ENCODE measurements around the gene ZFYVE28.

ZFYVE28 gene

GRCh38 chr4:2322841-2323240 is 95.6 kb downstream of the ZFYVE28 start:
- no peak for ATAC-seq
- Mint-ChIP-seq H3K4me1 (no peaks in the 10 kb centered on the region), H3K9me3 (peaks cover 8% of the 10 kb centered on the region), H3K36me3 (no peaks in the 10 kb centered on the region), H3K27ac (no peak overlapping the region), H3K27me3 (peaks cover 37% of the 10 kb centered on the region), H3K4me3 (no peak overlapping the region)

GRCh38 chr4:2322227-2322626 is 96.2 kb downstream of the ZFYVE28 start:
- no peak overlapping the region for H3K4me3 Mint-ChIP-seq
- peaks cover 37% of the 10 kb centered on the region for H3K27me3 Mint-ChIP-seq
- no peaks in the 10 kb centered on the region for H3K4me1 Mint-ChIP-seq
- H3K9me3 Mint-ChIP-seq = peaks cover 3% of the 10 kb centered on the region
- H3K27ac Mint-ChIP-seq = no peak overlapping the region
- no peaks in the 10 kb centered on the region for H3K36me3 Mint-ChIP-seq
- peak; percentile 27 for ATAC-seq

- Mint-ChIP-seq H3K4me1 (no peaks in the 10 kb centered on the region), H3K27ac (no peak overlapping the region), H3K36me3 (no peaks in the 10 kb centered on the region), H3K4me3 (no peak overlapping the region), H3K9me3 (peaks cover under 1% of the 10 kb centered on the region), H3K27me3 (peaks cover 37% of the 10 kb centered on the region)
- no peak for ATAC-seq
Observed at GRCh38 chr4:2321279-2322196, 96.9 kb downstream of the ZFYVE28 start.

- Mint-ChIP-seq H3K27ac (no peak overlapping the region), H3K4me1 (no peaks in the 10 kb centered on the region), H3K9me3 (peaks cover 4% of the 10 kb centered on the region), H3K36me3 (peaks cover 6% of the 10 kb centered on the region), H3K27me3 (peaks cover 37% of the 10 kb centered on the region), H3K4me3 (no peak overlapping the region)
- no peak for ATAC-seq
Observed at GRCh38 chr4:2320746-2321145, 97.7 kb downstream of the ZFYVE28 start.

GRCh38 chr4:2320152-2320551 is 98.3 kb downstream of the ZFYVE28 start:
- no peaks in the 10 kb centered on the region for H3K4me1 Mint-ChIP-seq
- no peak for ATAC-seq
- H3K4me3 Mint-ChIP-seq = no peak overlapping the region
- peaks cover 9% of the 10 kb centered on the region for H3K36me3 Mint-ChIP-seq
- peaks cover 7% of the 10 kb centered on the region for H3K9me3 Mint-ChIP-seq
- peaks cover 37% of the 10 kb centered on the region for H3K27me3 Mint-ChIP-seq
- H3K27ac Mint-ChIP-seq = no peak overlapping the region

GRCh38 chr4:2318885-2319284 is 99.6 kb downstream of the ZFYVE28 start:
- Mint-ChIP-seq H3K27me3 (peaks cover 37% of the 10 kb centered on the region), H3K36me3 (peaks cover 9% of the 10 kb centered on the region), H3K9me3 (peaks cover 16% of the 10 kb centered on the region), H3K4me3 (no peak overlapping the region), H3K4me1 (no peaks in the 10 kb centered on the region), H3K27ac (no peak overlapping the region)
- ATAC-seq = no peak

GRCh38 chr4:2318476-2318875 is 100.0 kb downstream of the ZFYVE28 start:
- Mint-ChIP-seq H3K27ac (no peak overlapping the region), H3K36me3 (peaks cover 9% of the 10 kb centered on the region), H3K9me3 (peaks cover 16% of the 10 kb centered on the region), H3K4me3 (no peak overlapping the region), H3K4me1 (no peaks in the 10 kb centered on the region), H3K27me3 (peaks cover 37% of the 10 kb centered on the region)
- no peak for ATAC-seq

- Mint-ChIP-seq H3K36me3 (peaks cover 15% of the 10 kb centered on the region), H3K27ac (no peak overlapping the region), H3K4me3 (no peak overlapping the region), H3K4me1 (no peaks in the 10 kb centered on the region), H3K27me3 (no peaks in the 10 kb centered on the region), H3K9me3 (peaks cover 32% of the 10 kb centered on the region)
- ATAC-seq = no peak
Observed at GRCh38 chr4:2313366-2313765, 105.1 kb downstream of the ZFYVE28 start.

GRCh38 chr4:2306773-2307410 is 111.6 kb downstream of the ZFYVE28 start:
- Mint-ChIP-seq H3K27me3 (peaks cover 7% of the 10 kb centered on the region), H3K4me1 (no peaks in the 10 kb centered on the region), H3K27ac (no peak overlapping the region), H3K36me3 (peaks cover 6% of the 10 kb centered on the region), H3K9me3 (peaks cover 23% of the 10 kb centered on the region), H3K4me3 (no peak overlapping the region)
- no peak for ATAC-seq

- H3K27me3 Mint-ChIP-seq = peaks cover 7% of the 10 kb centered on the region
- no peak overlapping the region for H3K27ac Mint-ChIP-seq
Observed at GRCh38 chr4:2305766-2306501, 112.5 kb downstream of the ZFYVE28 start.

GRCh38 chr4:2304877-2305561 is 113.4 kb downstream of the ZFYVE28 start:
- H3K4me3 Mint-ChIP-seq = no peak overlapping the region
- peaks cover under 1% of the 10 kb centered on the region for H3K36me3 Mint-ChIP-seq
- ATAC-seq = no peak
- no peak overlapping the region for H3K27ac Mint-ChIP-seq
- peaks cover 7% of the 10 kb centered on the region for H3K27me3 Mint-ChIP-seq
- H3K9me3 Mint-ChIP-seq = peaks cover 17% of the 10 kb centered on the region
- H3K4me1 Mint-ChIP-seq = no peaks in the 10 kb centered on the region

More at GRCh38 chr4:2305766-2306501, 112.5 kb downstream of the ZFYVE28 start:
- no peak overlapping the region for H3K4me3 Mint-ChIP-seq
- no peaks in the 10 kb centered on the region for H3K4me1 Mint-ChIP-seq
- peaks cover 23% of the 10 kb centered on the region for H3K9me3 Mint-ChIP-seq
- ATAC-seq = no peak
- peaks cover 6% of the 10 kb centered on the region for H3K36me3 Mint-ChIP-seq

- H3K27me3 Mint-ChIP-seq = peaks cover 7% of the 10 kb centered on the region
- ATAC-seq = no peak
- no peak overlapping the region for H3K27ac Mint-ChIP-seq
- H3K36me3 Mint-ChIP-seq = no peaks in the 10 kb centered on the region
- H3K9me3 Mint-ChIP-seq = peaks cover 14% of the 10 kb centered on the region
- H3K4me1 Mint-ChIP-seq = no peaks in the 10 kb centered on the region
- H3K4me3 Mint-ChIP-seq = no peak overlapping the region
Observed at GRCh38 chr4:2304321-2304876, 114.0 kb downstream of the ZFYVE28 start.

- Mint-ChIP-seq H3K36me3 (no peaks in the 10 kb centered on the region), H3K27me3 (peaks cover 7% of the 10 kb centered on the region), H3K4me1 (no peaks in the 10 kb centered on the region), H3K27ac (no peak overlapping the region), H3K4me3 (no peak overlapping the region), H3K9me3 (peaks cover 9% of the 10 kb centered on the region)
- peak; percentile 6 for ATAC-seq
Observed at GRCh38 chr4:2303686-2304320, 114.6 kb downstream of the ZFYVE28 start.

GRCh38 chr4:2303121-2303685 is 115.2 kb downstream of the ZFYVE28 start:
- H3K4me1 Mint-ChIP-seq = peaks cover 3% of the 10 kb centered on the region
- no peaks in the 10 kb centered on the region for H3K36me3 Mint-ChIP-seq
- no peak for ATAC-seq
- H3K27me3 Mint-ChIP-seq = peaks cover 7% of the 10 kb centered on the region
- peaks cover 6% of the 10 kb centered on the region for H3K9me3 Mint-ChIP-seq
- H3K4me3 Mint-ChIP-seq = no peak overlapping the region
- no peak overlapping the region for H3K27ac Mint-ChIP-seq

All from stimulated activated memory B cell treated with anti-CD40 and anti-IgM and Interleukin-4, amounts not matched to agents 10 μg/mL and 1 μg/mL and 100 μg/mL, for 72 hours (primary cell).